Measurements from ENCODE around the gene SLC4A4. TPM values are rescaled to one million over a fixed set of nuclear protein-coding genes. Genes with fewer than 3 reads are reported as not detected.

SLC4A4 gene
- total and polyA plus RNA-seq, 9 donors, result 0.23 to 8.3 (median 1.4) TPM

DNA sequence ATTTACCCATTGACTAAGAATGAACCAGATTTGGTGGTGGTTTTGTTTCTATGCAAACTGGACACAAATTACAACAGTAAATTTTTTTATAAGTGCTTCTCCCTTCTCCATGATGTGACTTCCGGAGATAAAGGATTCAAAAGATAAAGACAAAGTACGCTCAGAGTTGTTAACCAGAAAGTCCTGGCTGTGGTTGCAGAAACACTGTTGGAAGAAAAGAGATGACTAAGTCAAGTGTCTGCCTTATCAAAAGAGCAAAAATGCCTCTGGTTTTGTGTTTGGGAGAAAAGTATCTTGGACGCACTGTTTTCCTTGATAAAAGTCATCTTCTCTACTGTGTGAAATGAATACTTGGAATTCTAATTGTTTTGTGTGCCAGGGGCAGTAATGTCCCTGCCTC is 231.7 kb downstream of the SLC4A4 start:
- H3K27ac ChIP-seq, result no peak overlapping the region
- no peaks in the 10 kb centered on the region for H3K9me3 ChIP-seq
- H3K27me3 ChIP-seq, result no peaks in the 10 kb centered on the region
- TF ChIP-seq POLR2A (IDR thresholded peaks at IDR 0.05) (no peak), EP300 (IDR thresholded peaks at IDR 0.05) (no peak)
- TF ChIP-seq, protein P1, sequence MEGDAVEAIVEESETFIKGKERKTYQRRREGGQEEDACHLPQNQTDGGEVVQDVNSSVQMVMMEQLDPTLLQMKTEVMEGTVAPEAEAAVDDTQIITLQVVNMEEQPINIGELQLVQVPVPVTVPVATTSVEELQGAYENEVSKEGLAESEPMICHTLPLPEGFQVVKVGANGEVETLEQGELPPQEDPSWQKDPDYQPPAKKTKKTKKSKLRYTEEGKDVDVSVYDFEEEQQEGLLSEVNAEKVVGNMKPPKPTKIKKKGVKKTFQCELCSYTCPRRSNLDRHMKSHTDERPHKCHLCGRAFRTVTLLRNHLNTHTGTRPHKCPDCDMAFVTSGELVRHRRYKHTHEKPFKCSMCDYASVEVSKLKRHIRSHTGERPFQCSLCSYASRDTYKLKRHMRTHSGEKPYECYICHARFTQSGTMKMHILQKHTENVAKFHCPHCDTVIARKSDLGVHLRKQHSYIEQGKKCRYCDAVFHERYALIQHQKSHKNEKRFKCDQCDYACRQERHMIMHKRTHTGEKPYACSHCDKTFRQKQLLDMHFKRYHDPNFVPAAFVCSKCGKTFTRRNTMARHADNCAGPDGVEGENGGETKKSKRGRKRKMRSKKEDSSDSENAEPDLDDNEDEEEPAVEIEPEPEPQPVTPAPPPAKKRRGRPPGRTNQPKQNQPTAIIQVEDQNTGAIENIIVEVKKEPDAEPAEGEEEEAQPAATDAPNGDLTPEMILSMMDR (IDR thresholded peaks at IDR 0.05), result no peak
- H3K4me1 ChIP-seq (ENCODE audit: insufficient read depth), result no peaks in the 10 kb centered on the region
- intact Hi-C loops (cut with DNase I), result no loop called here
- H3K4me3 ChIP-seq, result no peak overlapping the region
- DNase-seq, result no peak
- H3K36me3 ChIP-seq, result no peaks in the 10 kb centered on the region
- WGBS, 3 donors, result 8 to 17% (median 16%) methylated on average over 3 of the region's 3 CpGs

DNA sequence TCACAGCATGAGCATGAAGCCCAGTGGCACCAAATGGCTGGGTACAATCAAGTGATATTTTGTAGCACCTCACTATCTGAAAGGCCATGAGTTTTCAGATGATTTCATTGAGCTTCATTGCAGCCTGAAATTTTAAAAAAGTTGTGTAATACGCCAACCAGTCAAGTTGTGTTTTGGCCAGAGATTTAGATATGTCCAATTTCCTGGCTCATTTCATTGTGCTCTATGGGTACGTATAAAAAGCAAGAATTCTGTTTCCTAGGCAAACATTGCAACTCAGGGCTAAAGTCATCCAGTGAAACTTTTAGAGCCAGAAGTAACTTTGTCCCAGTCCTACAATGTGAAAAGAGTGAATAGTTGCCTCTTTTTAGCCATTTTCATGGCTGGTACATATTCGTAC is 232.5 kb downstream of the SLC4A4 start:
- 85 to 95% (median 88%) methylated on average over 3 of the region's 3 CpGs for WGBS, 3 donors
- no peak overlapping the region for H3K4me3 ChIP-seq
- H3K9me3 ChIP-seq, result no peaks in the 10 kb centered on the region
- H3K4me1 ChIP-seq (ENCODE audit: insufficient read depth), result no peaks in the 10 kb centered on the region
- no peaks in the 10 kb centered on the region for H3K27me3 ChIP-seq
- no peaks in the 10 kb centered on the region for H3K36me3 ChIP-seq
- H3K27ac ChIP-seq, result no peak overlapping the region
- no peak for DNase-seq
- TF ChIP-seq EP300 (IDR thresholded peaks at IDR 0.05), result no peak
- TF ChIP-seq POLR2A (IDR thresholded peaks at IDR 0.05), result no peak
- TF ChIP-seq, protein P1 (IDR thresholded peaks at IDR 0.05), result no peak
- intact Hi-C loops (cut with DNase I), result no loop called here

DNA sequence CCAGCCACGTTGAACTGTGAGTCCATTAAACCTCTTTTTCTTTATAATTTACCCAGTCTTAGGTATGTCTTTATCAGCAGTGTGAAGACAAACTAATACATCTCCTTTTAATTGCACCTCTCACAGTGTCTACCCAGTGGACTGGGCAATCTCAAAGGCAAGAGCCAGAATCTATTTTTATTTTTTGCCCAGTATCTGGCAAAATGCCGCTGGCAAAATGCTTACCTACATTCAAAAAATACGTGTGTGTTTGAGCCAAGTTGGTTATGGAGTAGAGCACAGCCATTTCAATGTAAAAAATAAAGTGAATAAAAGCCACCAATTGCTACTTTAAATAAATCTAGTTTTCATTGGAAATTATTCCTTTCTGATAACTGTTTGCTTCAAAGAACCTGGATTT is 245.2 kb downstream of the SLC4A4 start:
- DNase-seq, result no peak
- no peaks in the 10 kb centered on the region for H3K4me1 ChIP-seq (ENCODE audit: insufficient read depth)
- H3K27me3 ChIP-seq, result no peaks in the 10 kb centered on the region
- H3K4me3 ChIP-seq, result no peak overlapping the region
- intact Hi-C loops (cut with DNase I), result no loop called here
- no peaks in the 10 kb centered on the region for H3K36me3 ChIP-seq
- no peak overlapping the region for H3K27ac ChIP-seq
- TF ChIP-seq POLR2A (IDR thresholded peaks at IDR 0.05), result no peak
- TF ChIP-seq, protein P1 (IDR thresholded peaks at IDR 0.05), result no peak
- no peak for TF ChIP-seq EP300 (IDR thresholded peaks at IDR 0.05)
- H3K9me3 ChIP-seq, result no peaks in the 10 kb centered on the region
- WGBS, 3 donors, result 64 to 74% (median 68%) methylated on average over 3 of the region's 3 CpGs

DNA sequence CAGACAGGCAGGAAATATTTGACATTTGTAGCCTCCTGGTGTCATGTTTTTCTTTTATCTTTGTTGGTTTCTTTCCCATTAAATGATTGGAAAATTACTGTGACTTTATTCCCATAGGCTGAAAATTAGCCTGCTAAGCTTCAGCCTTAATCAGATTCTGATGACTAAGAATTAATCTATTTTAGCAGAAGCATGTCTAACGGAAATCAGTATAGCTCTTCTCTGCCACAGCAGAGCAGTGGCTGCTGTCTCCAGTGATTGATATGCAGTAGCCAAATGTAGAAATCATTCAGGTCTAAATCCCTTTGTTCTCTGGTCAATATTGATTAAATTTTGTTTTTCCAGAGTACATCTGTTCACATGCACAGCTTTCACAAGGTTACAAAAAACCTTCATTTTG is 245.8 kb downstream of the SLC4A4 start:
- Histone ChIP-seq H3K4me1 (ENCODE audit: insufficient read depth) (no peaks in the 10 kb centered on the region), H3K4me3 (no peak overlapping the region), H3K9me3 (no peaks in the 10 kb centered on the region), H3K27ac (no peak overlapping the region), H3K27me3 (no peaks in the 10 kb centered on the region), H3K36me3 (no peaks in the 10 kb centered on the region)
- TF ChIP-seq EP300 (IDR thresholded peaks at IDR 0.05) (no peak), POLR2A (IDR thresholded peaks at IDR 0.05) (no peak)
- TF ChIP-seq, protein P1 (IDR thresholded peaks at IDR 0.05), result no peak
- intact Hi-C loops (cut with DNase I), result no loop called here
- DNase-seq, result no peak
- WGBS, 3 donors, result 37 to 57% (median 56%) methylated on average over 1 of the region's 1 CpG
